IMR-90 (cell line): ENCODE measurements around the gene PROX2. TPM values are rescaled to one million over a fixed set of nuclear protein-coding genes. Genes with fewer than 3 reads are reported as not detected.
A peak's percentile ranks its signal among the peaks of the same experiment; 100 is the strongest.

ENCODE experiments used
- ATAC-seq: fragments of 200-7000 bp; cut with Tn5 transposase; 2 replicates; pipeline ENCODE4 v1.9.1; 2020; ENCODE audit warnings: low read depth, mild to moderate bottlenecking, moderate library complexity
- BruUV-seq: library from RNA; stranded (reverse); fragments of 400-500 nt; replicated peaks from 2 replicates; lab custom pipeline; 2021; lab: Mats Ljungman, UMichigan
- CTCF ChIA-PET: fragments of 300-600 bp; formaldehyde crosslinking; extraction: SDS; loops from one replicate; lab custom pipeline; 2021; ENCODE audit warnings: antibody characterized with exemption; lab: Yijun Ruan, JAX
- POLR2A ChIA-PET: fragments of 300-600 bp; sonication (Branson Sonifier 250); formaldehyde crosslinking; loops from one replicate; lab custom pipeline; 2022; ENCODE audit warnings: antibody characterized with exemption; ENCODE audit not compliant: unreplicated experiment; lab: Charles Lee
- DNase-seq: peaks from one replicate; pipeline ENCODE4 v3.0.0; 2013
- H2AFZ ChIP-seq: replicated peaks from 2 replicates; pipeline ENCODE3; 2013; ENCODE audit warnings: low read length, mild to moderate bottlenecking; ENCODE audit not compliant: poor library complexity
- H2AK5ac ChIP-seq: 2 replicates; pipeline ENCODE4 v1.6.1; 2013; ENCODE audit warnings: low read depth, low read length, inconsistent platforms
- H2AK9ac ChIP-seq: replicated peaks from 2 replicates; pipeline ENCODE3; 2013; ENCODE audit warnings: mild to moderate bottlenecking, low read depth, low read length, moderate library complexity; ENCODE audit not compliant: poor library complexity
- H2BK120ac ChIP-seq: 2 replicates; pipeline ENCODE4 v1.6.1; 2013; ENCODE audit warnings: low read depth, low read length, inconsistent platforms
- H2BK15ac ChIP-seq: 3 replicates; pipeline ENCODE4 v1.6.1; 2013; ENCODE audit warnings: low read depth, low read length, inconsistent platforms
- H2BK20ac ChIP-seq: 2 replicates; pipeline ENCODE4 v1.6.1; 2013; ENCODE audit warnings: low read depth, mild to moderate bottlenecking, inconsistent platforms, low read length, moderate library complexity
- H2BK5ac ChIP-seq: 2 replicates; pipeline ENCODE4 v1.6.1; 2013; ENCODE audit warnings: mild to moderate bottlenecking, low read depth, low read length, inconsistent platforms; ENCODE audit not compliant: poor library complexity, severe bottlenecking
- H3K14ac ChIP-seq: replicated peaks from 2 replicates; pipeline ENCODE4 v1.6.1; 2013; ENCODE audit warnings: low read depth, low read length, inconsistent platforms
- H3K18ac ChIP-seq: 2 replicates; pipeline ENCODE4 v1.6.1; 2013; ENCODE audit warnings: low read depth, low read length, control low read depth
- H3K23ac ChIP-seq: 2 replicates; pipeline ENCODE4 v1.6.1; 2013; ENCODE audit warnings: low read depth, low read length, inconsistent platforms
- H3K27ac ChIP-seq: 2 replicates; pipeline ENCODE4 v1.5.1; 2013; ENCODE audit warnings: mild to moderate bottlenecking, control low read depth, low read length; ENCODE audit not compliant: insufficient read depth
- H3K27me3 ChIP-seq: 2 replicates; pipeline ENCODE4 v1.6.1; 2013; ENCODE audit warnings: low read length; ENCODE audit not compliant: control insufficient read depth, insufficient read depth
- H3K36me3 ChIP-seq: 2 replicates; pipeline ENCODE4 v1.6.1; 2013; ENCODE audit warnings: low read length, mixed read lengths; ENCODE audit not compliant: control insufficient read depth, insufficient read depth
- H3K4ac ChIP-seq: 2 replicates; pipeline ENCODE4 v1.6.1; 2013; ENCODE audit warnings: low read depth, low read length, inconsistent platforms
- H3K4me1 ChIP-seq: 2 replicates; pipeline ENCODE4 v1.6.1; 2013; ENCODE audit warnings: low read length, mixed read lengths; ENCODE audit not compliant: control insufficient read depth, insufficient read depth
- H3K4me2 ChIP-seq: 2 replicates; pipeline ENCODE4 v1.6.1; 2013; ENCODE audit warnings: low read depth, mild to moderate bottlenecking, control low read depth, low read length, moderate library complexity
- H3K4me3 ChIP-seq: 2 replicates; pipeline ENCODE4 v1.5.1; 2013; ENCODE audit warnings: low read depth, mild to moderate bottlenecking, control low read depth, low read length, moderate library complexity; ENCODE audit not compliant: insufficient read depth
- H3K56ac ChIP-seq: 2 replicates; pipeline ENCODE4 v1.6.1; 2013; ENCODE audit warnings: low read length, inconsistent platforms; ENCODE audit not compliant: insufficient read depth; ENCODE audit errors: extremely low read depth
- H3K79me1 ChIP-seq, 2 experiments: 2 replicates each; pipeline ENCODE4 v1.6.1; 2013; ENCODE audit warnings: low read length in 2 of 2, inconsistent platforms in 1 of 2, low read depth in 1 of 2
- H3K9ac ChIP-seq: 2 replicates; pipeline ENCODE4 v1.6.1; 2013; ENCODE audit warnings: low read depth, low read length, control low read depth
- H3K9me1 ChIP-seq: 2 replicates; pipeline ENCODE4 v1.6.1; 2013; ENCODE audit warnings: low read length, inconsistent platforms; ENCODE audit not compliant: insufficient read depth
- H3K9me3 ChIP-seq: 2 replicates; pipeline ENCODE4 v1.6.1; 2013; ENCODE audit warnings: low read length; ENCODE audit not compliant: control insufficient read depth, insufficient read depth
- H4K20me1 ChIP-seq: 2 replicates; pipeline ENCODE4 v1.6.1; 2013; ENCODE audit warnings: low read length, inconsistent platforms; ENCODE audit not compliant: insufficient read depth
- H4K5ac ChIP-seq: 2 replicates; pipeline ENCODE4 v1.6.1; 2013; ENCODE audit warnings: mild to moderate bottlenecking, low read depth, low read length, control low read depth
- H4K8ac ChIP-seq, 2 experiments: 2 replicates each; pipeline ENCODE4 v1.6.1; 2013; ENCODE audit warnings: low read depth in 2 of 2, low read length in 2 of 2, control low read depth in 1 of 2, inconsistent platforms in 1 of 2
- H4K91ac ChIP-seq: 2 replicates; pipeline ENCODE4 v1.6.1; 2013; ENCODE audit warnings: low read depth, low read length, inconsistent platforms; ENCODE audit not compliant: insufficient read depth
- BHLHE40 ChIP-seq: fragments of 150-350 bp; IDR thresholded peaks from 2 replicates; pipeline ENCODE4 v1.6.1; 2016; ENCODE audit warnings: mild to moderate bottlenecking, low read depth, low read length
- CEBPB ChIP-seq: IDR thresholded peaks from 2 replicates; pipeline ENCODE4 v1.6.1; 2012; ENCODE audit warnings: low read depth, low read length, improper control_type of control experiment
- CHD1 ChIP-seq: IDR thresholded peaks from 2 replicates; pipeline ENCODE4 v1.6.1; 2012; ENCODE audit warnings: low read depth, low read length, improper control_type of control experiment
- MAFK ChIP-seq: IDR thresholded peaks from 2 replicates; pipeline ENCODE4 v1.6.1; 2012; ENCODE audit warnings: low read depth, low read length, improper control_type of control experiment
- MAZ ChIP-seq: IDR thresholded peaks from 2 replicates; pipeline ENCODE4 v1.6.1; 2012; ENCODE audit warnings: low read depth, mild to moderate bottlenecking, low read length, improper control_type of control experiment, moderate library complexity, borderline replicate concordance
- MXI1 ChIP-seq: IDR thresholded peaks from 2 replicates; pipeline ENCODE4 v1.6.1; 2012; ENCODE audit warnings: low read depth, mild to moderate bottlenecking, low read length, moderate library complexity, borderline replicate concordance
- NFE2L2 ChIP-seq: fragments of 150-350 bp; IDR thresholded peaks from 2 replicates; pipeline ENCODE4 v1.6.1; 2016; ENCODE audit warnings: low read depth, mild to moderate bottlenecking, low read length
- RAD21 ChIP-seq: IDR thresholded peaks from 2 replicates; pipeline ENCODE4 v1.6.1; 2012; ENCODE audit warnings: low read length, improper control_type of control experiment
- RFX5 ChIP-seq: IDR thresholded peaks from 2 replicates; pipeline ENCODE4 v1.8.0; 2012; ENCODE audit warnings: low read depth, mild to moderate bottlenecking, low read length, moderate library complexity
- SMC3 ChIP-seq: fragments of 150-350 bp; IDR thresholded peaks from 2 replicates; pipeline ENCODE4 v1.6.1; 2016; ENCODE audit warnings: low read depth, mild to moderate bottlenecking, antibody characterized with exemption, low read length, moderate library complexity
- WGBS, 2 experiments: methylation state at CpG; one replicate each; pipeline versions ENCODE4 v1.1.5 to v1.1.7; 2013; ENCODE audit warnings: missing lambda C conversion rate in 2 of 2; ENCODE audit not compliant: insufficient read length in 1 of 2; ENCODE audit errors: extremely low coverage in 2 of 2; 5-methylcytosine and 5-hydroxymethylcytosine counted together
- dilution Hi-C: fragments of 300-500 bp; cut with HindIII; formaldehyde crosslinking; loops from one replicate; pipeline ENCODE4 v1.14.3; 2018; ENCODE audit warnings: low sequenced_read_pairs; ENCODE audit not compliant: unreplicated experiment
- in situ Hi-C: fragments of 300-500 bp; cut with MboI; formaldehyde crosslinking; loops from 3 replicates; pipeline ENCODE4 v1.14.3; 2019; ENCODE audit warnings: low sequenced_read_pairs, inconsistent platforms, mixed read lengths
- intact Hi-C: fragments of 100-400 bp; cut with micrococcal nuclease; formaldehyde crosslinking; loops from 2 replicates; pipeline ENCODE4 v1.10.0; 2022
- polyA plus RNA-seq, 3 experiments: library from polyadenylated mRNA; depleted of rRNA; stranded (reverse); fragments of >200 nt; gene quantifications; 2 replicates each; pipeline ENCODE4 v1.2.3, GENCODE V29; 2012; ENCODE audit warnings: low replicate concordance in 1 of 3
- total RNA-seq: library from RNA; depleted of rRNA; stranded (reverse); fragments of >200 nt; gene quantifications from 2 replicates; pipeline ENCODE4 v1.2.3, GENCODE V29; 2012
- TF ChIP-seq, protein P1 (sequence below): fragments of 150-350 bp; IDR thresholded peaks from 2 replicates; pipeline ENCODE4 v1.6.1; 2016; ENCODE audit warnings: low read depth, mild to moderate bottlenecking, low read length, moderate library complexity, borderline replicate concordance
- TF ChIP-seq, protein P2 (sequence below): conservative IDR thresholded peaks from 2 replicates; pipeline ENCODE4 v1.5.1; 2012; ENCODE audit warnings: mild to moderate bottlenecking, low read depth, low read length, improper control_type of control experiment

PROX2 gene
- total and polyA plus RNA-seq, 2 of the 4 experiments (the other 2 are of a cell fraction), result not detected

DNA sequence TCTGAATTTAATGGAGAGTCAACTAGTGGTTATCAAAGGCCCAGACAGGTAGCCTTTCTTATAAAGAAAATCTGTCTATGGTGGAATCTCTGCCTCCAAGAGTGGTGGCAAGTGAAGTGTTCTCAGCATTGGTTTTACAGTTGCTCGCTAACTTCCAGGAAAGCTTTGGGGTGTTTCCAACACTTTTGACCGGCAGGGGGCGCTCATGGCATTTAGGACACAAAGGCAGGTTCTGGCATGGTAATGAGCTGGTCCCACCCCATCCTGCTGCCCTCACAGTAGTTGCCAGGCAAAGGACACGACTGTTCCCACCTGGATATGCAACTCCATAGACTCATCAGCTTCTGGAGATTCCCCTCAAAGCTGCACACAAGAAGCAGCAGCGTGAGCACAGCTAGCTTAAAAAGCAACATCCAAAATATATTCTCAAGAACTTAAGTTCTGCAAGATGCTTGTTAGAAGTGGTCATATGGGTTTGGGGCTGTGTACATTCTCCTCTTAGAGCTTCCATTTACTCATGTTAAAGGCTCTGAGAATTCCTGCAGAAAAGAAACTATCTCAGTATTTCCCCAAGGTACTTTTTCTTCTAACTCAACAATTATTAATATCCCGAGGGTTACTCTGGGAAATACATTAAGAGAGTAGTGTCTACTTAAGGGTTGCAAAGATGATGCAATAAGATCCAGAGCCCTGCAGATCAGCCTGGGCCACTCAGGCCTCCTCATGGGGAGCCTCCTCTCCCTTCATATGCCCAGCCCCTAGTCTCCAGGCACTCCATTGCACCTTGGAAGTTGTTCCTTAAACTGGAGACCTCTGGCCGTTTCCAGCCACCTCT, 14.8 kb downstream of the PROX2 start:
- no peak overlapping the region for H2BK120ac ChIP-seq
- no peak overlapping the region for H3K4me3 ChIP-seq
- dilution Hi-C loops, result no loop called here
- ATAC-seq, result peak; percentile 89
- no peak overlapping the region for H3K23ac ChIP-seq
- ChIA-PET POLR2A (interaction anchor here (1.3 kb wide), 1 partner anchor 44 kb away, joined by 3 read pairs; no protein-coding TSS in a partner anchor), CTCF (interaction anchor here (0.9 to 3.9 kb wide), 12 partner anchors 9 to 228 kb away, joined by 3 to 46 read pairs (median 4); partner anchors contain the start of gene DLST)
- TF ChIP-seq RFX5 (no peak), SMC3 (peak; percentile 70), CEBPB (peak; percentile 56), MAZ (0 out of 2 replicates have a peak, but pooled peaks have one; percentile 12), MAFK (no peak), RAD21 (peak; percentile 84), MXI1 (no peak), CHD1 (no peak), BHLHE40 (no peak), NFE2L2 (no peak)
- TF ChIP-seq, protein P1, sequence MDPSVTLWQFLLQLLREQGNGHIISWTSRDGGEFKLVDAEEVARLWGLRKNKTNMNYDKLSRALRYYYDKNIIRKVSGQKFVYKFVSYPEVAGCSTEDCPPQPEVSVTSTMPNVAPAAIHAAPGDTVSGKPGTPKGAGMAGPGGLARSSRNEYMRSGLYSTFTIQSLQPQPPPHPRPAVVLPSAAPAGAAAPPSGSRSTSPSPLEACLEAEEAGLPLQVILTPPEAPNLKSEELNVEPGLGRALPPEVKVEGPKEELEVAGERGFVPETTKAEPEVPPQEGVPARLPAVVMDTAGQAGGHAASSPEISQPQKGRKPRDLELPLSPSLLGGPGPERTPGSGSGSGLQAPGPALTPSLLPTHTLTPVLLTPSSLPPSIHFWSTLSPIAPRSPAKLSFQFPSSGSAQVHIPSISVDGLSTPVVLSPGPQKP, result no peak
- TF ChIP-seq, protein P2, sequence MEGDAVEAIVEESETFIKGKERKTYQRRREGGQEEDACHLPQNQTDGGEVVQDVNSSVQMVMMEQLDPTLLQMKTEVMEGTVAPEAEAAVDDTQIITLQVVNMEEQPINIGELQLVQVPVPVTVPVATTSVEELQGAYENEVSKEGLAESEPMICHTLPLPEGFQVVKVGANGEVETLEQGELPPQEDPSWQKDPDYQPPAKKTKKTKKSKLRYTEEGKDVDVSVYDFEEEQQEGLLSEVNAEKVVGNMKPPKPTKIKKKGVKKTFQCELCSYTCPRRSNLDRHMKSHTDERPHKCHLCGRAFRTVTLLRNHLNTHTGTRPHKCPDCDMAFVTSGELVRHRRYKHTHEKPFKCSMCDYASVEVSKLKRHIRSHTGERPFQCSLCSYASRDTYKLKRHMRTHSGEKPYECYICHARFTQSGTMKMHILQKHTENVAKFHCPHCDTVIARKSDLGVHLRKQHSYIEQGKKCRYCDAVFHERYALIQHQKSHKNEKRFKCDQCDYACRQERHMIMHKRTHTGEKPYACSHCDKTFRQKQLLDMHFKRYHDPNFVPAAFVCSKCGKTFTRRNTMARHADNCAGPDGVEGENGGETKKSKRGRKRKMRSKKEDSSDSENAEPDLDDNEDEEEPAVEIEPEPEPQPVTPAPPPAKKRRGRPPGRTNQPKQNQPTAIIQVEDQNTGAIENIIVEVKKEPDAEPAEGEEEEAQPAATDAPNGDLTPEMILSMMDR, result peak; percentile 89
- no peak overlapping the region for H3K4ac ChIP-seq
- in situ Hi-C loops, result loop anchor here (5.0 kb wide), 1 partner anchor 41 kb away; no protein-coding TSS in a partner anchor
- no peak overlapping the region for H3K27ac ChIP-seq
- H2AK5ac ChIP-seq, result no peak overlapping the region
- H3K79me1 ChIP-seq, result no peaks in the 10 kb centered on the region
- H2AFZ ChIP-seq, result no peak overlapping the region
- H3K14ac ChIP-seq, result no peak overlapping the region
- H3K9me1 ChIP-seq, result no peaks in the 10 kb centered on the region
- H4K20me1 ChIP-seq, result no peaks in the 10 kb centered on the region
- H2AK9ac ChIP-seq, result no peak overlapping the region
- H4K8ac ChIP-seq, result no peak overlapping the region
- H4K5ac ChIP-seq, result no peak overlapping the region
- intact Hi-C loops, result loop anchor here (1.0 to 2.0 kb wide), 2 partner anchors 44 to 228 kb away; no protein-coding TSS in a partner anchor
- no peak overlapping the region for H2BK15ac ChIP-seq
- no peaks in the 10 kb centered on the region for H3K9me3 ChIP-seq
- H2BK5ac ChIP-seq, result no peak overlapping the region
- no peak overlapping the region for H3K4me2 ChIP-seq
- no peak overlapping the region for H3K9ac ChIP-seq
- H3K4me1 ChIP-seq, result peaks cover 2% of the 10 kb centered on the region; the same call in 1 of the 2 replicates
- no peak overlapping the region for H2BK20ac ChIP-seq
- H3K36me3 ChIP-seq, result no peaks in the 10 kb centered on the region
- 0 out of 2 replicates have a peak, but pooled peaks cover under 1% of the 10 kb centered on the region for H3K27me3 ChIP-seq
- H3K18ac ChIP-seq, result no peak overlapping the region
- no peak overlapping the region for H4K91ac ChIP-seq
- H3K56ac ChIP-seq, result no peak overlapping the region
- DNase-seq, result peak; percentile 80
- BruUV-seq, result no TSS peak
- 0% methylated on average over 3 of the region's 7 CpGs; no CpG with 5 or more reads in 1 of the 2 experiments for WGBS, 2 experiments
